Esophagus squamous epithelium (tissue), 5 donors: Measurements from ENCODE around the gene IQCC. TPM values are rescaled to one million over a fixed set of nuclear protein-coding genes. Genes with fewer than 3 reads are reported as not detected.

Experiments
- DNase-seq: peaks from one replicate; lab custom pipeline; 2025; lab: John Stamatoyannopoulos, UW
- H3K27ac ChIP-seq, 4 donors: fragments of 200-600 bp; sonication (generic); one replicate each; pipeline ENCODE4 v1.5.1; 2016 to 2019; ENCODE audit warnings: mild to moderate bottlenecking in 1 of 4
- H3K27me3 ChIP-seq, 4 donors: fragments of 200-600 bp; sonication (generic); 1 replicate in 3 of 4; 2 replicates in 1 of 4; pipeline versions ENCODE4 v1.5.1 to v1.6.0; 2017 to 2021; ENCODE audit warnings: antibody characterized with exemption in 1 of 4
- H3K36me3 ChIP-seq, 3 donors: fragments of 200-600 bp; sonication (generic); one replicate each; pipeline ENCODE4 v1.5.1; 2016 to 2019
- H3K4me1 ChIP-seq, 3 donors: fragments of 200-600 bp; sonication (generic); one replicate each; pipeline ENCODE4 v1.5.1; 2017 to 2019
- H3K4me3 ChIP-seq, 4 donors: fragments of 200-600 bp; sonication (generic); 1 replicate in 3 of 4; 2 replicates in 1 of 4; pipeline ENCODE4 v1.5.1; 2016 to 2019; ENCODE audit warnings: mild to moderate bottlenecking in 2 of 4, moderate library complexity in 1 of 4
- H3K9me3 ChIP-seq, 3 donors: fragments of 200-600 bp; sonication (generic); one replicate each; pipeline ENCODE4 v1.5.1; 2016 to 2019
- CTCF ChIP-seq, 6 experiments: fragments of 450-650 bp in 4 of 6; fragments of 200-600 bp in 2 of 6; sonication (generic) in 2 of 6; IDR thresholded peaks; one replicate each; pipeline ENCODE4 v1.5.1; 2016 to 2019; ENCODE audit warnings: antibody characterized with exemption in 6 of 6, mild to moderate bottlenecking in 4 of 6, moderate library complexity in 4 of 6
- POLR2A ChIP-seq, 4 donors: fragments of 450-650 bp; IDR thresholded peaks; one replicate each; pipeline ENCODE4 v1.6.1; 2017; ENCODE audit warnings: antibody characterized with exemption in 4 of 4, mild to moderate bottlenecking in 4 of 4, moderate library complexity in 3 of 4
- WGBS, 2 donors: methylation state at CpG; one replicate each; pipeline ENCODE4 v1.1.5; 2018; 5-methylcytosine and 5-hydroxymethylcytosine counted together
- intact Hi-C: fragments of 100-400 bp; cut with DNase I; formaldehyde crosslinking; loops from one replicate; pipeline ENCODE4 v1.15.0; 2022
- total RNA-seq, 4 donors: library from RNA; depleted of rRNA; stranded (reverse); fragments of >200 nt; gene quantifications; one replicate each; pipeline ENCODE4 v1.1.0, GENCODE V29; 2016
- donor health status: DM: yes; HTN: yes; CAD: no.

Gene IQCC
- total RNA-seq, 4 donors from 2014 or later, result 0.66 to 2.0 (median 1.1) TPM

DNA sequence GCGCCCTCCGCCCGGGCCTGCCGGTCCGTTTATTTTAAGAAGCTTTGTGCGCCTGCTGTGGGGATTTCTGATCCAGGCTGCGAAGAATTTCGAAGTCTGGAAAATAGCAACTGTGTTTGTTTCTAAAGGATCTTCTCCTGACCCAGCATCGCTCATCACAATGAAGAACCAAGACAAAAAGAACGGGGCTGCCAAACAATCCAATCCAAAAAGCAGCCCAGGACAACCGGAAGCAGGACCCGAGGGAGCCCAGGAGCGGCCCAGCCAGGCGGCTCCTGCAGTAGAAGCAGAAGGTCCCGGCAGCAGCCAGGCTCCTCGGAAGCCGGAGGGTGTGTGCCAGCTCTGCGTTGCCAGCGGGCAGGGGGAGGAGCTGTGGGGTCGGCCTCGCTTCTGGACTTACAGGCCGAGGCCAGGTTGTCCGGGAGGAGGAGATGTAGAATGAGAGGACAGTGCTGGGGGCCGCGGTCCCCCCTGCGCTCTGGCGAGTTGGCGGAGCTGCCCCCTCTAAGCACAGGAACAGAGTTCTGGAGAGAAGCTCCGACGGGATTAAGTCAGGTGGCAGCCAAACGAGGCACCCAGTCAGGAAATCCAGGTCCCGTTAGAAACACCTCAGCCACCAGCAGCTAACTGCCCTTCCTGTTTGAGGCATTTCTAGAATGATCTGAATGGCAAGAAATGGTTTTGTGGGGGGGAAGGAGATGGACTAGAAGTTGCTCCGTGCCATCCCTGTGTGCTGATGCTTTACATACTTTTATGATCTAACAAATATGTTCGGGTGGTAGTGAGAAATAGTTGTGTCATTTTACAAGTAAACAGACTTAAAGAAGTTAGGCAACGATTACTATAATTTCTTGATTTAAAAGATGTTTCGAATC lies 25.0 kb upstream of the IQCC start:
- intact Hi-C loops, result no loop called here
- no peak for DNase-seq

DNA sequence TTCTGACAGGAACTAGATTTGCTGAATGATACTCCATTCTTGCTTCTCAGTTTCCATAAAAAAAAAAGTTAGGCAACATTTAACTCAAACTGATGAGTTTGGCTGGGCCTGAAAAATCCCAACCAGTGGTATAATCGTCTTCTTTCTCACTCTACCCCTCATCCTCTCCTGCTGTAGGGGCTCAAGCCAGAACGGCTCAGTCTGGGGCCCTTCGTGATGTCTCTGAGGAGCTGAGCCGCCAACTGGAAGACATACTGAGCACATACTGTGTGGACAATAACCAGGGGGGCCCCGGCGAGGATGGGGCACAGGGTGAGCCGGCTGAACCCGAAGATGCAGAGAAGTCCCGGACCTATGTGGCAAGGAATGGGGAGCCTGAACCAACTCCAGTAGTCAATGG lies 24.4 kb upstream of the IQCC start:
- Histone ChIP-seq H3K4me1 (peaks cover 16 to 66% (median 46%) of the 10 kb centered on the region in 3 donors), H3K9me3 (no peaks in the 10 kb centered on the region), H3K36me3 (peaks cover 6 to 48% (median 9%) of the 10 kb centered on the region in 3 donors), H3K4me3 (peak overlapping the region in 3 of 4 donors; percentile 66 to 81 (median 73)), H3K27ac (peak overlapping the region; percentile 7 to 97 (median 92)), H3K27me3 (no peaks in the 10 kb centered on the region)
- no peak for DNase-seq
- TF ChIP-seq CTCF (IDR thresholded peaks at IDR 0.05), result no peak
- TF ChIP-seq POLR2A (IDR thresholded peaks at IDR 0.05), result no peak
- 52 to 70% methylated on average over 2 to 6 of the region's 9 CpGs for WGBS, 2 donors
- intact Hi-C loops, result no loop called here

More for the DNA sequence above, 25.0 kb upstream of the IQCC start:
- Histone ChIP-seq H3K4me1 (peaks cover 16 to 61% (median 46%) of the 10 kb centered on the region in 3 donors), H3K27me3 (no peaks in the 10 kb centered on the region), H3K9me3 (no peaks in the 10 kb centered on the region), H3K27ac (peak overlapping the region; percentile 87 to 98 (median 96)), H3K36me3 (peaks cover 5 to 42% (median 9%) of the 10 kb centered on the region in 3 donors), H3K4me3 (peak overlapping the region; percentile 45 to 81 (median 70))
- 7% methylated on average over 14 to 15 of the region's 36 CpGs for WGBS, 2 donors
- TF ChIP-seq CTCF (IDR thresholded peaks at IDR 0.05) (no peak), POLR2A (IDR thresholded peaks at IDR 0.05) (no peak)

DNA sequence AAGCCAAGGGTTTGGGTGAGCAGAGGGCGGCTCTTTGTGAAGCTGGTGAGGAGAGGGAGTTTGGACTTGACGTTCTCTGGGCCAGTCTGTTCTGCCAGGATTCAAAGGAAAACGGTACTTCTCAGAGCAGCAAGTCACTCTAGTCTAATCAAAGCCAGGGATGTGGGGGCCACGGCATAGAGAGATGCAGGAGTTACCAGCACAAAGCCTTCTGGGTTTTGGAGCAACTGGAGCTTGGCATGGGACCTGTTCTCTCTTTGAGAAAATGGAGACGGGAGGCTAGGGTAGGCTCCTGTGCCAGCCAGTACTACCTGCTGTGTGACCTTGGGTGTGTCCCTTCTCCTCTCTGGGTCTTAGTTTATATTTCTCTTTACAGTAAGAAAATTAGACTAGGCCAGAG lies 23.9 kb upstream of the IQCC start:
- peak overlapping the region in 2 of 4 donors; percentile 66 to 81 for H3K4me3 ChIP-seq
- H3K9me3 ChIP-seq, result no peaks in the 10 kb centered on the region
- H3K4me1 ChIP-seq, result peaks cover 16 to 66% (median 46%) of the 10 kb centered on the region in 3 donors
- H3K27ac ChIP-seq, result peak overlapping the region; percentile 7 to 97 (median 92)
- peaks cover 9 to 53% (median 10%) of the 10 kb centered on the region in 3 donors for H3K36me3 ChIP-seq
- WGBS, 2 donors, result 59 to 74% methylated on average over 4 to 5 of the region's 5 CpGs
- no peak for DNase-seq
- intact Hi-C loops, result no loop called here
- H3K27me3 ChIP-seq, result no peaks in the 10 kb centered on the region
- no peak for TF ChIP-seq POLR2A (IDR thresholded peaks at IDR 0.05)
- TF ChIP-seq CTCF (IDR thresholded peaks at IDR 0.05), result no peak

GRCh38 chr1:32182060-32182459 lies 23.4 kb upstream of the IQCC start:
- WGBS, 2 donors, result 50 to 80% methylated on average over 1 to 6 of the region's 6 CpGs
- no peak for DNase-seq
- H3K27me3 ChIP-seq, result no peaks in the 10 kb centered on the region
- intact Hi-C loops, result no loop called here
- TF ChIP-seq POLR2A (IDR thresholded peaks at IDR 0.05) (no peak), CTCF (IDR thresholded peaks at IDR 0.05) (no peak)
- peaks cover 16 to 66% (median 46%) of the 10 kb centered on the region in 3 donors for H3K4me1 ChIP-seq
- H3K36me3 ChIP-seq, result peaks cover 9 to 58% (median 10%) of the 10 kb centered on the region in 3 donors
- H3K4me3 ChIP-seq, result no peak overlapping the region
- peak overlapping the region in 2 of 4 donors; percentile 96 to 97 for H3K27ac ChIP-seq
- no peaks in the 10 kb centered on the region for H3K9me3 ChIP-seq

GRCh38 chr1:32184650-32185049 lies 20.8 kb upstream of the IQCC start:
- no peak for DNase-seq
- Histone ChIP-seq H3K27me3 (no peaks in the 10 kb centered on the region), H3K4me3 (no peak overlapping the region), H3K9me3 (no peaks in the 10 kb centered on the region), H3K36me3 (peaks cover 30 to 84% (median 30%) of the 10 kb centered on the region in 3 donors), H3K27ac (no peak overlapping the region), H3K4me1 (peaks cover 11 to 55% (median 40%) of the 10 kb centered on the region in 3 donors)
- intact Hi-C loops, result no loop called here
- TF ChIP-seq POLR2A (IDR thresholded peaks at IDR 0.05) (no peak), CTCF (IDR thresholded peaks at IDR 0.05) (no peak)
